Stomach (tissue), 9 donors: ENCODE results near the gene BSN. TPM values are rescaled to one million over a fixed set of nuclear protein-coding genes. Genes with fewer than 3 reads are reported as not detected.
A peak's percentile ranks its signal among the peaks of the same experiment; 100 is the strongest.

Source experiments
- DNase-seq, 2 donors: peaks; one replicate each; pipeline versions ENCODE4 v3.0.0 to v3.0.0-alpha.2; 2013 to 2019
- H3K27ac ChIP-seq, 5 donors: fragments of 200-600 bp in 4 of 5; sonication (generic) in 4 of 5; one replicate each; pipeline ENCODE4 v1.5.1; 2013 to 2019; ENCODE audit warnings: mild to moderate bottlenecking in 1 of 5, moderate library complexity in 1 of 5
- H3K27me3 ChIP-seq, 3 donors: fragments of 200-600 bp; sonication (generic); one replicate each; pipeline ENCODE4 v1.5.1; 2017 to 2019; ENCODE audit warnings: mixed run types in 1 of 3
- H3K36me3 ChIP-seq, 4 donors: fragments of 200-600 bp; sonication (generic); 1 replicate in 3 of 4; 2 replicates in 1 of 4; pipeline ENCODE4 v1.5.1; 2016 to 2019
- H3K4me1 ChIP-seq, 4 donors: fragments of 200-600 bp; sonication (generic); one replicate each; pipeline ENCODE4 v1.5.1; 2016 to 2019
- H3K4me3 ChIP-seq, 4 donors: fragments of 200-600 bp; sonication (generic) in 3 of 4; one replicate each; pipeline ENCODE4 v1.5.1; 2016 to 2019; ENCODE audit warnings: mild to moderate bottlenecking in 1 of 4
- H3K9me3 ChIP-seq, 4 donors: fragments of 200-600 bp; sonication (generic); one replicate each; pipeline ENCODE4 v1.5.1; 2016 to 2019
- EP300 ChIP-seq: sonication (generic); formaldehyde crosslinking; IDR thresholded peaks from one replicate; pipeline ENCODE4 v1.6.1; 2017; ENCODE audit warnings: antibody characterized with exemption
- POLR2A ChIP-seq, 4 donors: fragments of 450-650 bp; IDR thresholded peaks; one replicate each; pipeline ENCODE4 v1.6.1; 2016; ENCODE audit warnings: antibody characterized with exemption in 4 of 4, control low read depth in 2 of 4, mild to moderate bottlenecking in 1 of 4, moderate library complexity in 1 of 4
- POLR2AphosphoS5 ChIP-seq, 3 donors: sonication (generic); formaldehyde crosslinking; IDR thresholded peaks; one replicate each; pipeline ENCODE4 v1.6.1; 2016; ENCODE audit warnings: antibody characterized with exemption in 3 of 3
- whole genome bisulfite sequencing, 5 donors: extraction: QIAGEN DNeasy Blood & Tissue Kit in 3 of 5; methylation state at CpG; one replicate each; pipeline versions ENCODE4 v1.1.5 to v1.1.7; 2013 to 2018; 5-methylcytosine and 5-hydroxymethylcytosine counted together
- intact Hi-C: fragments of 100-400 bp; cut with DNase I; formaldehyde crosslinking; loops from one replicate; pipeline ENCODE4 v1.15.1; 2023; ENCODE audit warnings: low total_unique reads
- polyA plus RNA-seq, 3 donors: library from polyadenylated mRNA; stranded (reverse); fragments of 200-250 nt; gene quantifications; one replicate each; pipeline ENCODE4 v1.2.3, GENCODE V29; 2013
- total RNA-seq, 5 donors: library from RNA; depleted of rRNA; stranded (reverse); fragments of >200 nt; gene quantifications; one replicate each; pipeline versions ENCODE4 v1.1.0 to v1.2.3, GENCODE V29; 2014 to 2016
- TF ChIP-seq, protein P1 (sequence below), 7 experiments: fragments of 450-650 bp in 4 of 7; fragments of 200-600 bp in 3 of 7; sonication (generic) in 3 of 7; IDR thresholded peaks; one replicate each; pipeline ENCODE4 v1.5.1; 2016 to 2019; ENCODE audit warnings: antibody characterized with exemption in 7 of 7, control low read depth in 2 of 7, mild to moderate bottlenecking in 1 of 7
- donor health status: healthy with polysubstance abuse.
- donor health status: Bipolar disorder and iron deficiency.
- donor health status: healthy.

BSN gene
- total and polyA plus RNA-seq, 8 donors: 0.03 to 4.5 (median 0.77) TPM; not detected in 2

DNA sequence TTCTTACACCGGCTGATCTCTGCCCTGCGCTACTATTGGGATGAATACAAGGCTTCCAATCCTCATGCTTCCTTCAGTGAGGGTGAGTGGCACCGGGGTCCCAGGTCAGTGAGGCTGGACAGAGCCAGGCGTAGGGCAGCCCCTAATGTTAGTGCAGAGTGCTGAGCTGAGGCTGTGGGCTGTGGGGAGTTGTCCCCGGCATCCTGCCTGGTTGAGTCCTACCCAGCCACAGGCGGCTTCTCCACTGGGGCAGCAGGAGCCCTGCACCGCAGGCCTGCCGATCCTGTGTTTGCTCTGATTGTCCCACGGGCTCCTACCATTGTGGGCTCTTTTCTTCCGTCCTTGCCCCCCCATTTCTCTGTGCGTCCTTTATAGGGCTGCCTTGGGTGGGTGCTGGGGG is 148.4 kb downstream of the BSN start:
- intact Hi-C loops: no loop called here
- Histone ChIP-seq H3K36me3 (peaks cover 34 to 100% (median 91%) of the 10 kb centered on the region in 4 donors), H3K27ac (no peak overlapping the region), H3K4me1 (peaks cover 0 to 8% (median 0%) of the 10 kb centered on the region in 4 donors), H3K4me3 (no peak overlapping the region), H3K9me3 (no peaks in the 10 kb centered on the region), H3K27me3 (no peaks in the 10 kb centered on the region)
- TF ChIP-seq EP300 (no peak), POLR2AphosphoS5 (IDR thresholded peaks at IDR 0.05) (no peak), POLR2A (IDR thresholded peaks at IDR 0.05) (no peak)
- TF ChIP-seq, protein P1, sequence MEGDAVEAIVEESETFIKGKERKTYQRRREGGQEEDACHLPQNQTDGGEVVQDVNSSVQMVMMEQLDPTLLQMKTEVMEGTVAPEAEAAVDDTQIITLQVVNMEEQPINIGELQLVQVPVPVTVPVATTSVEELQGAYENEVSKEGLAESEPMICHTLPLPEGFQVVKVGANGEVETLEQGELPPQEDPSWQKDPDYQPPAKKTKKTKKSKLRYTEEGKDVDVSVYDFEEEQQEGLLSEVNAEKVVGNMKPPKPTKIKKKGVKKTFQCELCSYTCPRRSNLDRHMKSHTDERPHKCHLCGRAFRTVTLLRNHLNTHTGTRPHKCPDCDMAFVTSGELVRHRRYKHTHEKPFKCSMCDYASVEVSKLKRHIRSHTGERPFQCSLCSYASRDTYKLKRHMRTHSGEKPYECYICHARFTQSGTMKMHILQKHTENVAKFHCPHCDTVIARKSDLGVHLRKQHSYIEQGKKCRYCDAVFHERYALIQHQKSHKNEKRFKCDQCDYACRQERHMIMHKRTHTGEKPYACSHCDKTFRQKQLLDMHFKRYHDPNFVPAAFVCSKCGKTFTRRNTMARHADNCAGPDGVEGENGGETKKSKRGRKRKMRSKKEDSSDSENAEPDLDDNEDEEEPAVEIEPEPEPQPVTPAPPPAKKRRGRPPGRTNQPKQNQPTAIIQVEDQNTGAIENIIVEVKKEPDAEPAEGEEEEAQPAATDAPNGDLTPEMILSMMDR (IDR thresholded peaks at IDR 0.05): no peak
- 90 to 94% (median 92%) methylated on average over 8 to 11 of the region's 11 CpGs for WGBS, 5 donors
- no peak for DNase-seq

DNA sequence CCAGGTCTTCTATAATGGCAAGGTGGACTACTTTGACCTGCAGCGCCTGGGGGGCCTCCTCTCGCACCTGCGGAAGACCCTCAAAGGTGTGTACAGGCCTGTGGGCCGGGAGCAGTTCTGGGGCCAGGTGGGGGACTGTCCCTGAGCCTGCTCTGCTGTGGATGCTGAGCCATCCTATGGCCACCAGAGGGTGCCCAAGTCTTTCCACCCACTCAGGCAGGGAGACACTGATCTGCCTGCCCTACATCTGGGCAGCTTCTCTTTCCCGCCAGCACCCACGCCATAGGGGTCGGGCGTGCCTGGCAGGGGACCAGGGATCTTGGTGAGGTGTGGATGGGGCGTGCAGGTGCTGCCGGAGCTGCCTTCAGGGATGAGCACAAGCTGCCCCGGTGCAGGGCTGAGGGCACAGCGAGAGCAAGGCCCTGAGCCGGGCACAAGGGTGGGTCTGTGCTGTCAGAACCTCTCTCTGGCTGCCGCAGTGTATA is 149.2 kb downstream of the BSN start:
- Histone ChIP-seq H3K27me3 (no peaks in the 10 kb centered on the region), H3K9me3 (no peaks in the 10 kb centered on the region), H3K4me1 (peaks cover 0 to 8% (median 0%) of the 10 kb centered on the region in 4 donors), H3K36me3 (peaks cover 31 to 99% (median 89%) of the 10 kb centered on the region in 4 donors), H3K4me3 (no peak overlapping the region), H3K27ac (no peak overlapping the region)
- intact Hi-C loops: no loop called here
- peak; percentile 71 to 87 for DNase-seq
- TF ChIP-seq POLR2A (IDR thresholded peaks at IDR 0.05) (no peak), POLR2AphosphoS5 (IDR thresholded peaks at IDR 0.05) (peak in 1 of 3 donors; percentile 53)
- TF ChIP-seq, protein P1 (IDR thresholded peaks at IDR 0.05): peak in 5 of 7 experiments; percentile 60 to 85 (median 79)
- WGBS, 5 donors: 44 to 72% (median 52%) methylated on average over 6 to 14 of the region's 14 CpGs

DNA sequence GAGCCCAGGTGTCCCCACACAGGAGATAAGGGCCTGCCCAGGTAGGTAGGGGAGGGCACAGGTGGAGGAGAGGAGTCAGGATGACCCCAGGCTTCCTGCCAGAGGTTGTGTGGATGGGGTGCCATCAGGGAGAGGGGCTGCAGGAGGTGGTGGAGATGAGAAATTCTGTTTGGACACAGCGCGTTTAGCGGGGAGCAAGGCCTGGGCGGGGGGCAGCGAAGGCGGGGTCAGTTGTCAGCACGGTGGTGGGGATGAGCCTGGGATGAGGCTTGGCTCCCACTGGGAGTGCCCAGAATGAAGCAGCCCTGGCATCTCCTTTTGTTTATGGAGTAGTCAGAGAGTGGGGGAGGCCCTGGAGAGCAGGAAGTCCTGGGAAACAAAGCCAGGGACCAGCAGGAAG is 149.7 kb downstream of the BSN start:
- Histone ChIP-seq H3K9me3 (no peaks in the 10 kb centered on the region), H3K27me3 (no peaks in the 10 kb centered on the region), H3K36me3 (peaks cover 28 to 99% (median 86%) of the 10 kb centered on the region in 4 donors), H3K4me3 (no peak overlapping the region), H3K4me1 (peaks cover 0 to 8% (median 0%) of the 10 kb centered on the region in 4 donors), H3K27ac (no peak overlapping the region)
- intact Hi-C loops: no loop called here
- no peak for DNase-seq
- no peak for TF ChIP-seq POLR2AphosphoS5 (IDR thresholded peaks at IDR 0.05)
- no peak for TF ChIP-seq EP300
- TF ChIP-seq POLR2A (IDR thresholded peaks at IDR 0.05): no peak
- TF ChIP-seq, protein P1 (IDR thresholded peaks at IDR 0.05): no peak
- WGBS, 5 donors: 82 to 96% (median 93%) methylated on average over 7 of the region's 7 CpGs

DNA sequence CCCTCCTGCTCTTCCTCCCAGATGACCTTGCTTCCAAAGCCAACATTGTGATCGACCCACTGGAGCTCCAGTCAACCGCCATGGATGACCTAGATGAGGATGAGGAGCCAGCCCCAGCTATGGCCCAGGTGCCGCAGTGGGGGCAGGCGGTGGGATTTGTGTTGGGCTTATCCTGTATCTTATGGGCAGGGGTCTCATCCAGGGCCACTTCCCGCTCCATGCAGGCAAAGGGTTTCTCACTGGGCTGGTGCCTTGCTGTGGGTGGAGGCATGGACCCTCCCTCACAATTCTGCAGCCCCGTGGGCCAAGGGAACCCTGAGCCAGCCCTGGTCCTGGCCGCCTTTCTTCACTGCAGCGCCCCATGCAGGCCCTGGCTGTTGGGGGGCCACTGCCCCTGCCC is 150.4 kb downstream of the BSN start:
- intact Hi-C loops: no loop called here
- Histone ChIP-seq H3K4me1 (peaks cover 0 to 8% (median 0%) of the 10 kb centered on the region in 4 donors), H3K27me3 (no peaks in the 10 kb centered on the region), H3K27ac (no peak overlapping the region), H3K4me3 (no peak overlapping the region), H3K9me3 (no peaks in the 10 kb centered on the region), H3K36me3 (peaks cover 21 to 93% (median 79%) of the 10 kb centered on the region in 4 donors)
- TF ChIP-seq POLR2A (IDR thresholded peaks at IDR 0.05): no peak
- TF ChIP-seq EP300: no peak
- TF ChIP-seq, protein P1 (IDR thresholded peaks at IDR 0.05): no peak
- no peak for TF ChIP-seq POLR2AphosphoS5 (IDR thresholded peaks at IDR 0.05)
- WGBS, 5 donors: 92 to 100% (median 95%) methylated on average over 2 to 8 of the region's 8 CpGs
- no peak for DNase-seq
